ENCODE measurements around the gene POLN.

POLN gene

GRCh38 chr4:2260344-2261109, 18.6 kb upstream of the POLN start:
- ChIA-PET POLR2A (no interaction called here), CTCF (interaction anchor here (1.4 kb wide), 1 partner anchor 40 kb away, joined by 5 read pairs; no protein-coding TSS in a partner anchor)
- DNase-seq (ENCODE audit: extremely low spot score): no peak
- no peak for TF ChIP-seq CTCF (IDR thresholded peaks at IDR 0.05; ENCODE audit: control extremely low read depth, extremely low read depth, low read depth, missing control alignments)

- no peak for TF ChIP-seq CTCF (IDR thresholded peaks at IDR 0.05; ENCODE audit: control extremely low read depth, extremely low read depth, low read depth, missing control alignments)
- CTCF ChIA-PET: interaction anchor here (1.4 kb wide), 1 partner anchor 39 kb away, joined by 5 read pairs; no protein-coding TSS in a partner anchor
Measured at GRCh38 chr4:2259541-2260343, 17.8 kb upstream of the POLN start.

GRCh38 chr4:2259036-2259540, 17.2 kb upstream of the POLN start:
- ChIA-PET POLR2A (interaction anchor here (1.3 to 1.7 kb wide), 2 partner anchors 11 to 17 kb away, joined by 4 to 5 read pairs; partner anchors contain the start of genes HAUS3 and POLN), CTCF (no interaction called here)
- TF ChIP-seq CTCF (IDR thresholded peaks at IDR 0.05; ENCODE audit: control extremely low read depth, extremely low read depth, low read depth, missing control alignments): no peak
- no peak for DNase-seq (ENCODE audit: extremely low spot score)

More at GRCh38 chr4:2259541-2260343, 17.8 kb upstream of the POLN start:
- POLR2A ChIA-PET: no interaction called here
- no peak for DNase-seq (ENCODE audit: extremely low spot score)

GRCh38 chr4:2258091-2259035, 16.4 kb upstream of the POLN start:
- no peak for DNase-seq (ENCODE audit: extremely low spot score)
- CTCF ChIA-PET: interaction anchor here (0.8 to 1.6 kb wide), 4 partner anchors 9 to 38 kb away, joined by 3 read pairs; no protein-coding TSS in a partner anchor
- POLR2A ChIA-PET: interaction anchor here (0.6 to 1.7 kb wide), 3 partner anchors 10 to 239 kb away, joined by 3 to 5 read pairs (median 4); partner anchors contain the start of genes HAUS3 and POLN
- TF ChIP-seq CTCF (IDR thresholded peaks at IDR 0.05; ENCODE audit: control extremely low read depth, extremely low read depth, low read depth, missing control alignments): no peak

- ChIA-PET CTCF (interaction anchor here (0.8 to 1.6 kb wide), 4 partner anchors 8 to 37 kb away, joined by 3 read pairs; no protein-coding TSS in a partner anchor), POLR2A (interaction anchor here (0.6 to 1.7 kb wide), 4 partner anchors 9 to 238 kb away, joined by 3 to 5 read pairs (median 4); partner anchors contain the start of genes HAUS3 and POLN)
- TF ChIP-seq CTCF (IDR thresholded peaks at IDR 0.05; ENCODE audit: control extremely low read depth, extremely low read depth, low read depth, missing control alignments): no peak
- no peak for DNase-seq (ENCODE audit: extremely low spot score)
Measured at GRCh38 chr4:2257361-2258081, 15.6 kb upstream of the POLN start.
